Activated T-cell treated with anti-CD3 and anti-CD28 coated beads, Interleukin-2, amount 50 U/mL, for 4 hours (primary cell): ENCODE data around the gene TRIM28. TPM values are rescaled to one million over a fixed set of nuclear protein-coding genes. Genes with fewer than 3 reads are reported as not detected.
A peak's percentile ranks its signal among the peaks of the same experiment; 100 is the strongest.
"Not testable (repeated sequence)": the region's sequence is repeated elsewhere in the genome, so short reads cannot be mapped to it uniquely, and the experiment has no call there.

Experiments
- ATAC-seq, 2 donors: fragments of 200-7000 bp; cut with Tn5 transposase; one replicate each; pipeline ENCODE4 v1.10.0; 2021
- DNase-seq: peaks from one replicate; pipeline ENCODE4 v3.0.0-alpha.2; 2020
- H3K27me3 Mint-ChIP-seq: one replicate; pipeline ENCODE4 v1.8.0; 2021; ENCODE audit warnings: low read depth, mixed read lengths
- H3K36me3 Mint-ChIP-seq: one replicate; pipeline ENCODE4 v1.8.0; 2022; ENCODE audit warnings: mixed read lengths; ENCODE audit not compliant: insufficient read depth
- H3K4me1 Mint-ChIP-seq: one replicate; pipeline ENCODE4 v1.8.0; 2021; ENCODE audit warnings: low read depth, mixed read lengths
- H3K4me3 Mint-ChIP-seq: one replicate; pipeline ENCODE4 v1.8.0; 2021; ENCODE audit warnings: mild to moderate bottlenecking, moderate library complexity, mixed read lengths
- H3K9me3 Mint-ChIP-seq: one replicate; pipeline ENCODE4 v1.8.0; 2021; ENCODE audit warnings: mixed read lengths
- total RNA-seq, 3 donors: library from RNA; stranded (reverse); gene quantifications; one replicate each; pipeline ENCODE4 v1.2.1, GENCODE V29; 2021

The TRIM28 gene
- total RNA-seq, 3 donors from 2014 or later, result 850 to 963 (median 920) TPM

DNA sequence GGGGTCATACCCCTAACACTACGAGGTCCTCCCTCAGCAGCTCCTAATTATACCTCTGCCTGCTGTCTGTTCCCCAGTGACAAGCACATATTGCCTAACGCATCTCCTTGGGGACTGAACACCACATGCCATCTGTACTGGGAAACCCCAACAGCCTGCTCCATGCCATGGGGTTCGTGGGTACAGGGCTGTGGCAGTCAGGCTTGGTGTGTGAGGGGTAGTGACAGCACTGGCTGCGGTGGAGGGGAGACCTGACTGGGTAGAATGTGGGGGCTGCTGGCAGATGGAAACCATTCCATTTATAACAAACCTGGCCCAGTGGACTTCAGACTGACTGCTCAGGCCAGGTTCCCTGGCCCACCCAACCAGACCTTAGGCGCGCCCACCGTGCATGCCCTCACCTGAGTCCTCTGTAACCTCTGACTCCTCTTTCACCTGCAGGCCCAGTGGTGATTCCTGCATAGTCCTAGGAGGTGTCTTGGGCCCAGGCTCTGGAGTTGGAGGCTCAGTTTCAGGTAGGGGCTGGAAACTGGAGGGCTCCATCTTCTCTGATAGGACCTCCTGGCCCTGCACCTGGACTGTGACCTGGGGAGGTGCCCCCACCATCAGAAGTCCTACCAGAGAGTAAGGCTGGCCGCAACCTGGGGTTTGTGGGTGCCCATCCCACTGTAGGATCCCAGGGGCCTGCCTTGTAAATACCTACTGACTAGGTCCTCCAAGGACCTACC is 26.2 kb downstream of the TRIM28 start:
- peak; percentile 4 for DNase-seq
- Mint-ChIP-seq H3K9me3 (no peaks in the 10 kb centered on the region), H3K4me1 (peaks cover 25% of the 10 kb centered on the region), H3K27me3 (no peaks in the 10 kb centered on the region), H3K4me3 (no peak overlapping the region), H3K36me3 (peaks cover 12% of the 10 kb centered on the region)
- no peak for ATAC-seq

DNA sequence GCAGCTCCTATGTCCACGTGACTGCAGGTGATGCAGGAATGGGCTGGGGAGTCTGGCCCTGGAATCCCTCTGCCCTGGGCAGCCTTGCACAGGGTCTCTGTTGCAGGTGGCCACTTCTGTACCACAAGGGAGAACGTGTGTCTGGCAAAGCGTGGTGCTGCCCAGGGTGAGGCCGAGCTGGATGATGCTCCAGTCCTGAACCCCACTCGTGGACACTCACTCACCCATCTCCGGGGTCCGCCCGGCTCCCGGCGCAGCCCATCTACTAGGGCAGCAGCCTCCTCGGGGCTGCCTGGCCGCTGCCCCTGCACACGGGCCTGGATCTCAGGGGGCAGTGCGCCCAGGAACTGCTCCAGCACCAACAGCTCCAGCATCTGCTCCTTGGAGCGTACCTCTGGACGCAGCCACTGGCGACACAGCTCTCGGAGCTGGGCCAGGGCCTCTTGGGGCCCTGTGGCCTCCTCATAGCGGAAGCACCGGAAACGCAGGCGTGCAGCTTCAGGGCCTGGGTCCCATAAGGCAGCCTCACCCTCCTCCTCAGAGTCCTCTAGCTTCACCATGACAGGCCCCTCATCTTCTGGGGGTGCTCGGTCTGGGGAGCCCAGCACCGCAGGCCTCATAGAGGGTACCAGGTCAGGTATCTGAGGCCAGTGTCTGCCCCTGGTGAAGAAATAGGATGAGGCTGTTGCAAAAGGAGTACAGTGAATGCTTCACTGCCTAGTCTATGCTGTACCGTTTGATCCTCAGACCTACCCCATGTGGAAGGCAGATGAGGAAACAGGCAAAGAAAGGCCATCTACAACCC is 27.1 kb downstream of the TRIM28 start:
- Mint-ChIP-seq H3K36me3 (peaks cover 12% of the 10 kb centered on the region), H3K4me1 (peaks cover 30% of the 10 kb centered on the region), H3K4me3 (no peak overlapping the region), H3K9me3 (no peaks in the 10 kb centered on the region), H3K27me3 (no peaks in the 10 kb centered on the region)
- ATAC-seq (no peak), DNase-seq (peak; percentile 4)

DNA sequence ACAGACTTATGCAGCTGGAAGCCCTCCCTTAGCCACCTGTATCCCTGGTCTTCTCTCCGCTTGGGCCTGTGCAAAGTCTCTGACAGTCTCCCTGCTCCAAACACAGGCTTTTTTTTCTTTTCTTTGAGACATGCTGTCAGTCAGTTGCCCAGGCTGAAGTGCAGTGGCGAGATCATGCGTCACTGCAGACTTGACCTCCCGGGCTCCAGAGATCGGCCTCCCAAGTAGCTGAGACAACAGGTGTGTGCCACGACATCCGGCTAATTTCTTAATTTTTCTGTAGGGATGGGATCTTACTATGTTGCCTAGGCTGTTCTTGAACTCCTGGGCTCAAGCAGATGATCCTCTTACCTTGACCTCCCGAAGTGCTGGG is 27.7 kb downstream of the TRIM28 start:
- DNase-seq, result peak; percentile 3
- H3K27me3 Mint-ChIP-seq, result no peaks in the 10 kb centered on the region

DNA sequence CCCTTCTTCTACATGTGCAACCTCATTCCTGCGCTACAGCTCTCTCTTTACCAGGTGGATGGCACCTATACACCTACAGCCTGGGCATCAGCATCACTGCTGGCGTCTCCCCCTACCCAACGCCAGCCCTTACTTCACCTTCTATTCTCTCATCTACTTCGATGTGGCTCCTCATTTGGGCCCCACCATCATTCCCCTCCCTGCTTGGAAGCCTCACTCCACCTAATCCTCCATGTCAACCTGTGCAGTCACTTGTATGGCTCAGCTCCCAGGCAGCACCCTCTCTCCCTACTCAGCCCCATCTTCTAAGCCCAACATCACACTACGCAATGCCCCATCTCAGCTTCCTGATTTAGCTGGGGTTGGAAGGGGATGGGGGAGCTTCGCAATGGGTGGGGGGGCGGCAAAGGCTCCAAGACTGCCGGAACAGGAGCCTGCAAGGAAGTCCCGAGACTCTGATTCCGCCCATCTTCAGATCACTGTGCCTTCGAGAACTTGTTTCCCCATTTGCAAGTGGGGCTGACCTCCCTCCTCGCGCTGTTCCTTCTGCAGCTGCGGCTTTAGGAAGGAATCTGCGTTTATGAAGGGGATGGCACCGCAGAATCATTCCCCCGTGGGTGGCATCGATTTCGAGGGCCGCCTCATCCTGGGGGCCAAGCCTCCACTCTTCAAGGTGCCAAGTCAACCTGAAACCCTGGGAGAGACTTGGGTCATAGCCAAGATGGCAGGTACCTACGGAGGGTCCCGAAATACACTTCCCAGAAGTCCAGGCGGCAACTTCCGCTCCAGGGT is 28.4 kb downstream of the TRIM28 start:
- Mint-ChIP-seq H3K27me3 (no peaks in the 10 kb centered on the region), H3K9me3 (no peaks in the 10 kb centered on the region), H3K36me3 (peaks cover 12% of the 10 kb centered on the region), H3K4me3 (peak overlapping the region; percentile 97), H3K4me1 (peaks cover 31% of the 10 kb centered on the region)
- no peak for ATAC-seq
- peak; percentile 1 for DNase-seq

More for the DNA sequence above, 27.7 kb downstream of the TRIM28 start:
- H3K4me3 Mint-ChIP-seq, result peak overlapping the region; percentile 97
- peaks cover 12% of the 10 kb centered on the region for H3K36me3 Mint-ChIP-seq
- peaks cover 31% of the 10 kb centered on the region for H3K4me1 Mint-ChIP-seq
- ATAC-seq, result no peak
- no peaks in the 10 kb centered on the region for H3K9me3 Mint-ChIP-seq

DNA sequence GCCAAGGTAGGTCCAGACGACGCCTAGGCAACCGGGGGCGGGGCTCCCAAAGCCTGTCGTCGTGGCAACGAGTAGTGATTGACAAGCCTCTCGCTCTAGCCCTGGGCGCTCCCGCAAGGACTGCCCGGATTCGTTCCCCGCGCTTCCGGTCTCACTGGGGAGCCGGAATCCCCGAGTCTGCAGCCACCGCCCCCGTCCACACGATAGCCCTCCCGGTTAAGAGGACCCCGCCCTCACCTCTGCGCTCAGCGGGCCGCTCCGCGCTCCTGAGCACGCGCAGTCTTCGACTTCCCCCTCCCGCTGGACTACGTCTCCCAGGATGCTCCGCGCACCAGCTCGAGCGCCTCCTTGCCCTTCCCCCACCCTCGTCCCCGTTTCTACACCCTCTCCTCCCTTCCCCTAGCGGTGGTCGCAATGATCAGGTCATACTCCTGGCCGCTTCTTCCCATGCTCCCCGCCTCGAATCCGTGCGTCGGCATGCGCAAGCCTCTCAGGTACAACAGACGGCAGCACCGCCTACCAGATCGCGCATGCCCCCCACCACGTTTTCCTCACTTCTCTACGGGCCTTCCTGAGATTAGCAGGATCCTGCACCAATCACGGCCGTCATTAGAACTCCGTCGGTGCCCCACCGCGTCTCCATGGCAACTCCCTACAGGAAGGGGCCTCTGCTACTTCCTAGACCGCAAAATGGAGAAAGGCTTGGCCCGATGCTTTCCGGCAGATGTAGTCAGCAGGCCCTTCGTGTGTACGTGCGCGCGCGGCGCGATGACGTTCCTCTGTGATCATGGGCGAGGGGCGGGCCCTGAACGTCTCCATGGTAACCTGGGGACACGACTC is 29.2 kb downstream of the TRIM28 start, which contains the start of gene MZF1:
TSS of gene MZF1 (minus strand) at position 518 of the 840 bp plus-strand sequence. CDS start 1,946 bp downstream, outside the sequence.
- peak within 1 kb of the TSS; percentile 97 for H3K4me3 Mint-ChIP-seq
- peaks cover 9% of the 10 kb centered on the region for H3K36me3 Mint-ChIP-seq
- H3K9me3 Mint-ChIP-seq, result no peaks in the 10 kb centered on the region
- ATAC-seq (peak; percentile 75 to 77), DNase-seq (peak; percentile 100)
- H3K4me1 Mint-ChIP-seq, result peaks cover 37% of the 10 kb centered on the region
- H3K27me3 Mint-ChIP-seq, result no peaks in the 10 kb centered on the region

DNA sequence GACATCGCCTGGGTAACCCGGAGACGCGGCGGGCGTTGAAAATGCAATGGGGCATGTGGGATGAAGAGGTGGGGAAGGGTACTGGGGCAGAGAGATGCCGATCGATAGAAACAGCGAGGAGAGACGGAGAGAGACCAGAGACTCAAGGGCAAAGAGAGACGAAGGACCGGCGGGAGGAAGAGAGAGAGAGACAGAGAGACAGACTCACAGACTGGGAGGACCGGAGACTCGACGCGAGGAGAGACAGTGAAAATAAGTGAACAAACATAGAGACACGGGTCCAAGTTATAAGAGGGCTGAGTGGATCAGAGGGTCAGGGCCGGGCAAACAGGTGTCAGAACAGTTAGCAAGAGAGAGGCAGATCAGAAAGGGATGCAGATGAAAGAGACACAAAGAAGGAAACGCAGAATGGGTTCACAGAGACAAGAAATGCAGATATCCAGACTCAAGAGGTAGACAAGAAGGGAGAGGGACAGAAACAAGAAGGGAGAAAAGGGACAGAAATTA is 29.8 kb downstream of the TRIM28 start:
- ATAC-seq (no peak), DNase-seq (no peak)
- Mint-ChIP-seq H3K4me3 (peak overlapping the region; percentile 97), H3K27me3 (no peaks in the 10 kb centered on the region), H3K9me3 (no peaks in the 10 kb centered on the region), H3K4me1 (peaks cover 43% of the 10 kb centered on the region), H3K36me3 (peaks cover 7% of the 10 kb centered on the region)

DNA sequence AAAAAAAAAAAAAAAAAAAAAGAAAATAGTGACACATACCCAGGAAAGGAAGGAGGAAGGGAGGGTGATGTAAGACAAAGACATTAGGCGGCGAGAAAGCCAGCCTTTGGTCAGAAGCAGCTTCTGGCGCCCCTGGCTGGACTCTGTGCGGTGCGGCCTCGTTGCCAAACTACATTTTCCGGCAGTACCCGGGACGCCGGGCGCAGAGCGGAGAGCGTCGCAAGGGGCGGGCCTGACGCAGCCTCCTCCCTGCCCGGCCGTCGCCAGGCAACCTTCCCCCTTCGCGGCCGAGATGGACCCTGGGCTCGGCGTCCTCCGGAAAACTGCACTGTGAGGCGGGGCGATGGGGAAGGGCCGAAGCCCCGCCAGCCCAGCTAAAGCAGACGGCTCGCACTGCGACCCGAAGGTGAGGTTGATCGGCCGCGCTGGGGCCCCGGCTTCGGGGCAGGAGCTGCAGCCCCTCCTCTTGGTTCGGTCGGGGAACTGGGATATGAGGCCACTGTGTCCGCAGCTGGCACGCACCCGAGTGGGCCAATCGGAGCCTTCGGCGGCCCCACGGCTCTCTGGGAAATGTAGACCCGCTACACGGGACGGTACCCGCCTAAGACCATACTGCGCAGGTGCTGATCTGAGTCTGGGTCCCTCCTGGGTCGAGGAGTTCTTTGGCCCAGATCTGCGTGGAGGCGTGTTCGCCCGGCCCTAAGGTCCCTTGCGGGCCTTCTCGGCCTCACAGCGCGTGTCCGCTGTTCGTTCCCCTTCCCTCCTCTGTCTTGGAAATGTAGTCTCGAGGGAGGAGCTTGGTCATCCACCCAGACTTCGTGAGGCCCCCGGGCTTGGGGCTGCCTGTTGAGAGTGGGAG is 31.5 kb downstream of the TRIM28 start:
- H3K4me1 Mint-ChIP-seq, result peaks cover 50% of the 10 kb centered on the region
- peak overlapping the region; percentile 97 for H3K4me3 Mint-ChIP-seq
- peaks cover 5% of the 10 kb centered on the region for H3K36me3 Mint-ChIP-seq
- ATAC-seq (peak; percentile 40 to 42), DNase-seq (peak; percentile 64)
- no peaks in the 10 kb centered on the region for H3K9me3 Mint-ChIP-seq
- H3K27me3 Mint-ChIP-seq, result no peaks in the 10 kb centered on the region

DNA sequence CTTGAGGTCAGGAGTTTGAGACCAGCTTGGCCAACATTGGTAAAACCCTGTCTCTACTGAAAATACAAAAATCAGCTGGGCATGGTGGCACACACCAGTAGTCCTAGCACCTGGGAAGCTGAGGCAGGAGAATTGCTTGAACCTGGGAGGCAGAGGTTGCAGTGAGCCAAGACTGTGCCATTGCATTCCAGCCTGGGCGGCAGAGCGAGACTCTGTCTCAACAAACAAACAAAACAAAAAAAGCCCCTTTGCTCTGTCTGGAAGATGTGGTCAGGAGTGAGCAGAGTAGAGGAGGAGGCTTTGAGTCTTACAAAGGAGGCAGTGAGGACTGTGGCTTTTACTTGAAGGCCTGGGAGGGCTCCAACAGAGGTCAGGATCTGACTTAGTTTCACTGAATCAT is 33.7 kb downstream of the TRIM28 start:
- Mint-ChIP-seq H3K4me1 (peaks cover 46% of the 10 kb centered on the region), H3K4me3 (peak overlapping the region; percentile 11)
- not testable (repeated sequence) for ATAC-seq, H3K27me3 Mint-ChIP-seq, H3K36me3 Mint-ChIP-seq, DNase-seq, H3K9me3 Mint-ChIP-seq

DNA sequence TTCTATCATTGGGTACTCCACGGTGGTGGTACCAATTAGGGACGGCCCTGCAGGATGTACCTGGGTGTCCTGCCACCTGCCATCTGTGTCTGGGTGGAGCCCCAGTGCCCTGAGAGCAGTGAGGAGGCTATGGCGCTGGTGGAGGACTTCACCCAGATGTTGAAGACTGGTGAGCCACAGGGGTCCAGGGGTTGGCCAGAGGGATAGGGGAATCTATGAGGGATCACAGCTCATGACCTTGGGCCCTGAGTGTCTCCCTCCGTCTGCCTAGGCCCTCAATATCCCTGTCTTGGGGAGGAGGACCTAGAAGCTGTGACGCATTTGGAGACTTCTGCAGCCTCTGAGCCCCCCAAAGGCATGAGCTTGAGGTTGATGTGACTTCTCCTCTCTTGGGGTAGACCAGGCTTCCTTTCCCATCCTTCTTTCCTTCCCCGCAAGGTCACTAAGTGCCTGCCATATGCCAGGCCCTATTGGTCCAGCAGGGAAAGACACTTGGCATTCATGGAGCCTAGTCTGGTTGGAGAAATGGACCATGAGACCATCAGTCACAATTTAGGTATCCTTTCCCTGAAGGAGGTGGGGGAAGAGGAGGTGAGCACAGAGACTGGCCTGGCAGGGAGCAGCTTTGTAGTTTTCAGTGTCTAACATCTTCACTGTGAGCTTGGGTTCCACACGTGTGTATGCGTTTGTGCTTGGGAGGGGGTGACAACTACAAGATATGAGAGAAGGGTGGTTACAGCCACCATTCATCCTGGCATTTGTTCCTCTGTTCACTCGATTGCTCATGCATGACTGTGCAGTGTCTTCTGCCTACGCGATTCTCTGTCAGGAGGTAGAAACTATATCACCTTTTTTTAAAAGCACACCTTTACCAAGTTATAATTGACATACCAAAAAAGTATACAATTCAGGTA is 34.4 kb downstream of the TRIM28 start:
- Mint-ChIP-seq H3K4me3 (peak overlapping the region; percentile 12), H3K27me3 (no peaks in the 10 kb centered on the region), H3K4me1 (peaks cover 46% of the 10 kb centered on the region), H3K36me3 (peaks cover 9% of the 10 kb centered on the region), H3K9me3 (no peaks in the 10 kb centered on the region)
- ATAC-seq (peak; percentile 20 to 41), DNase-seq (peak; percentile 1)

DNA sequence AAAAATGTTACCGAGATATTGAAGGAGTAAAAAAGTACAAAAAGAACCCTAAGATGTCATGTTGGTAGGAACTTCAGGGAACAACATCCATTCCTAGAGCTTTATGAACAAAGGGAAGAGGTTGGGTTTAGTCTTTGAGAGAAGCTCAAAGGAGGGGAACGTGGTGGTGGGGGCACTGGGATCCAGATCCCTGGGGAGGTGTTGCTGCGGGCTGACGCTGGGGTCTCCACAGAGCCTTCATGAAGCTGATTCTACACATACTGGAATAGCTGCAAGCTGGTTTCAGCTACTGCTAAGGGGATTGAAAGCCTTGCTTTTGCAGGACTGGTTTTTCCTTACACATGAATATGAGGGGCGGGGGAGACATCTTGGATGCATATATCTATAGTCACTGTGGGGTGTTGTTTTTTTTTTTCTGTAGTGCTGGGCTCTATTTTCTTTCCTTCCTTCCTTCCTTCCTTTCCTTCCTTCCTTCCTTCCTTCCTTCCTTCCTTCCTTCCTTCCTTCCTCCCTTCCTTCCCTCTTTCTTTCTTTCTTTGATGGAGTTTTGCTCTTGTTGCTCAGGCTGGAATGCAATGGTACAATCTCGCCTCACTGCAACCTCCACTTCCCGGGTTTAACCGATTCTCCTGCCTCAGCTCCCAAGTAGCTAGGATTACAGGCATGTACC is 35.7 kb downstream of the TRIM28 start:
- H3K27me3 Mint-ChIP-seq, result no peaks in the 10 kb centered on the region
- no peak overlapping the region for H3K4me3 Mint-ChIP-seq
- no peak for DNase-seq
- no peaks in the 10 kb centered on the region for H3K9me3 Mint-ChIP-seq
- peaks cover 34% of the 10 kb centered on the region for H3K4me1 Mint-ChIP-seq
- peaks cover 9% of the 10 kb centered on the region for H3K36me3 Mint-ChIP-seq
- ATAC-seq, result no peak

DNA sequence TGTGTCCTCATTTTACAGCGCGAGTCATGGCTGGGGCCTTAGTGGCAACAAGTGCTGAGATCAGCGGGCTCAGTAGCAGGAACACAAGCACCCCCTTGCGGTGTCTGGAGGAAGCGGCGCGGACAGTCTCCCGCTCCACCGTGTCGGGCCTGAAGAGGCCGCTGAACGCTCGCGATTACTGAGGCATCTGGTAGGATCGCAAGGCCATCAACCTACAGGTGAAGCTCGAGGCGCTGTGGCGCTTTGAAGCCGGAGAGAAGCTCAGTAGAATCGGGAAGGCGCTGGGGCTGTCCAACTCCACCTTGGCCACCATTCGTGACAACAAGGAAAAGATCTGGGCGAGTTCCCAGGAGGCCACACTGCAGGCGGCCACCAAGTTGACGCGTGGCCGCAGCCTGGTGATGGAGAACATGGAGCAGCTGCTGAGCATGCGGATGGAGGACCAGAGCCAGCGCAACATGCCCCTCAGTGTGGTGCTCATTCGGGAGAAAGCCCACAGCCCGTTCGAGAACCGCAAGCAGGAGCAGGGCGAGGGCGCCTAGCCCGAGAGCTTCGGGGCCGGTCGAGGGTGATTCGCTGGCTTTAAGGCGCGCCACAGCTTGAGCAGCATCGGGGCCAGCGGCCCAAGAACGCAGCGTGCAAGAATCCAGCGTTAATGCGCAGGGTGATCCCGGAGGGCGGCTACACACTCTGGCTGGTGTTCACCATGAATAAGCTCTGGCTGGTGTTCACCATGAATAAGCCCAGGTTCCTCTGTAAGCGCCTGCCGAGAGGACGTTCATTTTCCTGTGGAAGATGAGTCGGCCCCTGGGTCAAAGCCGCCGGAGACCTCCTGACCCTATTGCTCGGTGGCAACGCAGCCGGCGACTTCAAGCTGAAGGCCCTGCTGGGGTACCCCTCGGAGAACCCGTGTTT is 37.6 kb downstream of the TRIM28 start:
- Mint-ChIP-seq H3K4me3 (no peak overlapping the region), H3K27me3 (no peaks in the 10 kb centered on the region), H3K36me3 (peaks cover 9% of the 10 kb centered on the region), H3K4me1 (peaks cover 26% of the 10 kb centered on the region), H3K9me3 (no peaks in the 10 kb centered on the region)
- peak; percentile 91 for DNase-seq
- ATAC-seq, result peak; percentile 93 to 97
